Activated T-cell treated with anti-CD3 and anti-CD28 coated beads for 48 hours (primary cell): ENCODE measurements around the gene FAM13B.
A peak's percentile ranks its signal among the peaks of the same experiment; 100 is the strongest.

Experiments
- DNase-seq: peaks from one replicate; pipeline ENCODE4 v3.0.0-alpha.2; 2020; ENCODE audit warnings: low read depth

FAM13B gene

DNA sequence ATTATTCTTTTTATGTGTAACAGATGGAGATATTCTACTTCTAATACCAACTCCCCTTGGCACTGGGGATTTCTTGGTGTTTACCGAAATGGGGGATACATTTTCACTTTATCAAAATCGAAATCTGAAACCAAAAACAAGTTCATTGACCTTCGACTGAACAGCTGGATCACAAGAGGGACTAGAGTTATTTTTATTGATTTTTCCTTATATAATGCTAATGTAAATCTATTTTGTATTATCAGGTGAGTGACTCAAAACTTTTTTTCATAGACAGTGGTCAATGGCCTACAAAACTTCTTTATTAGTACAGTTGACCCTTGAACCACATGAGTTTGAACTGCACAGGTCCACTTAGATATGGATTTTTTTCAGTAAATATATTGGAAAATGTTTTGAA lies 133.4 kb downstream of the FAM13B start:
- DNase-seq, result no peak

DNA sequence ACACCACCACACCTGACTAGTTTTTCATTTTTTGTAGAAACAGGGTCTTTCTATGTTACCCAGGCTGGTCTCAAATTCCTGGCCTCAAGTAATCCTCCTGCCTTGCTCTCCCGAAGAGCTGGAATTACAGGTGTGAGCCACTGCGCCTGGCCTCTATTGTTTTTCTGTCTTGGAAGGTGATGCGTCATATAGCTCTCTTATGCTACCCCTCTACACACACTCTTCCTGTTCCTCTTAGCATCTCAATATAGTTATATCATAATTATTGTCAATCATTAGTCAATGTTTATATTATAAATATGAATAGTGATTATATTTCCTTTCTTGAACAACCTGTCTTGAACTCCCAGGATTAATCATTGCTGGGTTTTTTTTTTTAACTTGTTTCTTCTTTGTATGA lies 136.3 kb downstream of the FAM13B start:
- no peak for DNase-seq

- DNase-seq, result no peak
These were observed 138.3 kb downstream of the FAM13B start for GRCh38 chr5:137894586-137894985.

GRCh38 chr5:137891849-137892248 lies 141.0 kb downstream of the FAM13B start:
- no peak for DNase-seq

GRCh38 chr5:137890845-137891244 lies 142.0 kb downstream of the FAM13B start:
- DNase-seq, result no peak

GRCh38 chr5:137888863-137889759 lies 143.8 kb downstream of the FAM13B start, which contains the start of gene PKD2L2:
Gene PKD2L2 (plus strand): TSS chr5:137889457. CDS start chr5:137889492, 35 bp downstream.
- DNase-seq, result peak; percentile 85

- no peak for DNase-seq
These were observed 144.4 kb downstream of the FAM13B start for GRCh38 chr5:137888466-137888862.
